Panc1 (cell line): ENCODE results near the gene CDKN1C. TPM values are rescaled to one million over a fixed set of nuclear protein-coding genes. Genes with fewer than 3 reads are reported as not detected.

Experiments
- ATAC-seq: fragments of 200-7000 bp; cut with Tn5 transposase; 2 replicates; pipeline ENCODE4 v1.9.1; 2020; ENCODE audit warnings: mild to moderate bottlenecking, moderate library complexity
- BruUV-seq: library from RNA; stranded (reverse); fragments of 400-500 nt; replicated peaks from 2 replicates; lab custom pipeline; 2021; lab: Mats Ljungman, UMichigan
- CTCF ChIA-PET: fragments of 300-600 bp; sonication (Branson Sonifier 250); formaldehyde crosslinking; loops from one replicate; lab custom pipeline; 2022; ENCODE audit warnings: antibody characterized with exemption; lab: Charles Lee
- POLR2A ChIA-PET: fragments of 300-600 bp; sonication (Branson Sonifier 250); formaldehyde crosslinking; loops from one replicate; lab custom pipeline; 2022; ENCODE audit warnings: antibody characterized with exemption; lab: Charles Lee
- DNase-seq: peaks from one replicate; pipeline ENCODE4 v3.0.0-alpha.2; 2010; ENCODE audit warnings: low read depth, low spot score
- H3K27ac ChIP-seq: 2 replicates; pipeline ENCODE4 v1.5.1; 2011; ENCODE audit warnings: mild to moderate bottlenecking, low read length, inconsistent platforms
- H3K27me3 ChIP-seq: fragments of 200-500 bp; sonication (Bioruptor generic); 2 replicates; pipeline ENCODE4 v1.6.0; 2014; ENCODE audit warnings: low read length, inconsistent platforms; ENCODE audit not compliant: control insufficient read depth, insufficient read depth
- H3K36me3 ChIP-seq: fragments of 200-500 bp; sonication (Bioruptor generic); 2 replicates; pipeline ENCODE4 v1.5.1; 2014; ENCODE audit warnings: inconsistent platforms, mild to moderate bottlenecking, low read length, moderate library complexity; ENCODE audit not compliant: control insufficient read depth, insufficient read depth
- H3K4me1 ChIP-seq: 2 replicates; pipeline ENCODE4 v1.5.1; 2011; ENCODE audit warnings: inconsistent platforms, mild to moderate bottlenecking, low read length, moderate library complexity; ENCODE audit not compliant: control insufficient read depth, insufficient read depth
- H3K4me3 ChIP-seq, 2 experiments: 2 replicates each; pipeline ENCODE4 v1.5.1; 2011 to 2012; ENCODE audit warnings: low read depth in 2 of 2, low read length in 2 of 2, mild to moderate bottlenecking in 2 of 2, inconsistent platforms in 1 of 2, moderate library complexity in 1 of 2
- H3K9me3 ChIP-seq: fragments of 200-500 bp; sonication (Bioruptor generic); 2 replicates; pipeline ENCODE4 v1.5.1; 2014; ENCODE audit warnings: low read depth, mild to moderate bottlenecking, inconsistent platforms, low read length, moderate library complexity; ENCODE audit not compliant: control insufficient read depth, insufficient read depth
- CTCF ChIP-seq: fragments of 450-650 bp; IDR thresholded peaks from 2 replicates; pipeline ENCODE4 v1.5.1; 2017; ENCODE audit warnings: mild to moderate bottlenecking
- POLR2AphosphoS5 ChIP-seq: IDR thresholded peaks from 2 replicates; pipeline ENCODE4 v1.6.1; 2012; ENCODE audit warnings: mild to moderate bottlenecking, low read depth, low read length, moderate library complexity
- REST ChIP-seq, 2 experiments: IDR thresholded peaks; 2 replicates each; pipeline ENCODE4 v1.6.1; 2011 to 2012; ENCODE audit warnings: low read depth in 2 of 2, control low read depth in 1 of 2, low read length in 1 of 2, mild to moderate bottlenecking in 1 of 2, moderate library complexity in 1 of 2; ENCODE audit not compliant: insufficient read depth in 1 of 2
- SIN3A ChIP-seq: IDR thresholded peaks from 2 replicates; pipeline ENCODE4 v1.6.1; 2012; ENCODE audit warnings: low read depth, mild to moderate bottlenecking, low read length, moderate library complexity, borderline replicate concordance; ENCODE audit not compliant: insufficient read depth
- TCF7L2 ChIP-seq: IDR thresholded peaks from 2 replicates; pipeline ENCODE4 v1.6.1; 2011; ENCODE audit warnings: mild to moderate bottlenecking, low read depth, low read length, inconsistent platforms
- in situ Hi-C: cut with HindIII; loops from 2 replicates; pipeline ENCODE4 v1.10.0; 2016; ENCODE audit warnings: low sequenced_read_pairs, low pct_unique_long_range_greater_than_20kb
- intact Hi-C: fragments of 100-400 bp; cut with micrococcal nuclease; formaldehyde crosslinking; loops from one replicate; pipeline ENCODE4 v1.10.0; 2022; ENCODE audit not compliant: unreplicated experiment
- total RNA-seq: library from RNA; stranded (reverse); gene quantifications from one replicate; pipeline ENCODE4 v1.2.1, GENCODE V29; 2021; ENCODE audit not compliant: unreplicated experiment

CDKN1C gene
- total RNA-seq, 1 experiment from 2014 or later: 4.6 TPM

DNA sequence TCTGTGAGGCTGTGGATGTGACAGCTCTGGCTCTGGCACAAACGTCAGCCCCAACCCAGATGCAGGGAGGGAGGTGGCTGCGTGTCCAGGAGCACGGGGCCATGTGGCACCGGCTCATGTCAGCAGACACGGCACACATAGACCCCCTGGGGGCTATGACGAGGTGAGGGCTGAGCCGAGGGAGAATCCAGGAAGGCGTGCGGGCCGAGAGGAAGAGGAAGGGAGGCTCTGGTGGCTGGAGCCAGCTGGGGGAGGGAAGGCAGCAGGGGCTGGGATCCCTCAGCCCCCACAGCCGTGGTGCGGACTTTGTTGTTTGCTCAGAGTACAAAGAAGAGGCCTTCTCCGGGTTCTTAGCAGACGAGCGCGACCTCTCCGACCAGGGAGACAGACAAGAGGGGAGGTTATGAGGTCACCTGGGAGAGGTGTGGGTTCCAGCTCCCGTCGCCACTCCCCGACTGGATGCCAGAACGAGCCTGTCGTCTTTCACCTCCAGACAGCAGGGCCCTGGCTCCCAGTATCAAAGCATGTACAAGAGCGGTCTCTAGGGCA, 46.1 kb downstream of the CDKN1C start:
- no TSS peak for BruUV-seq
- in situ Hi-C loops: no loop called here
- TF ChIP-seq POLR2AphosphoS5: no peak
- TF ChIP-seq REST (IDR thresholded peaks at IDR 0.05; ENCODE audit: insufficient read depth in 1 of 2, low read depth in 2 of 2, low read length in 1 of 2): no peak
- no peak for TF ChIP-seq CTCF
- TF ChIP-seq SIN3A: no peak
- TF ChIP-seq TCF7L2: no peak
- Histone ChIP-seq H3K27me3 (no peaks in the 10 kb centered on the region), H3K27ac (no peak overlapping the region), H3K9me3 (no peaks in the 10 kb centered on the region), H3K4me3 (no peak overlapping the region), H3K36me3 (no peaks in the 10 kb centered on the region), H3K4me1 (peaks cover 5% of the 10 kb centered on the region)
- intact Hi-C loops: no loop called here
- DNase-seq (no peak), ATAC-seq (no peak)
- POLR2A ChIA-PET: no interaction called here
- CTCF ChIA-PET: no interaction called here

DNA sequence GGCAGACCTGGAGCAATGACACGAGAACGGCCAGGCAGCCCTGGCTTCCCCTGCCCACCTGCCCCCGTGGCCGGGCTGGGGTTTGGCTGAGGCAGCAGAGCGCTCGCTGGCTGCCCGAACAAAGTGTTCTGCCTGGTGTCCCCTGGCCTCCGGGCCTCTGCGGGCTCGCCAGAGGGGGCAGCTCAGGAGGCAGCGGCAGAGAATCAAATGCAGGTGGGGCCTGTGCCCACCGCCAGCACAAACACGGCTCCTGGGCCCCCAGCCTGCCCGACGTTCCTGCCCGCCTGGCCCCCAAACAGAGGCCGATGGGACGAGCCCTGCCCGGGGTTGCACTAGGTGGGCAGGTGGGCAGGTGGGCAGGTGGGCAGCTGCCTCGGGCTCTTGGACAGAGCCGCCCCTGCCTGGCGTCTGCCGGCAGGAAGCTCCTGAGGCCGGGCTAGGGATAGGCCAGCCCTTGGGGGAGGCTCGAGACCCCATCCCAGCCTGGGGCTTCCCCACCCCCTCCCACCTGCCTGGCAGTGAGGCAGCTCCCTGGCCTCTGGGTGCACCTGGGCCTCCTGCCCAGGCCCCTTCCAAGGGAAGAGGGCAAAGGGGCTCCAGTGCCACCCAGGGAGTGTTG, 46.8 kb downstream of the CDKN1C start:
- DNase-seq: no peak
- BruUV-seq: no TSS peak
- intact Hi-C loops (no loop called here), in situ Hi-C loops (no loop called here)
- Histone ChIP-seq H3K27ac (no peak overlapping the region), H3K9me3 (no peaks in the 10 kb centered on the region), H3K4me1 (peaks cover 5% of the 10 kb centered on the region), H3K27me3 (no peaks in the 10 kb centered on the region), H3K36me3 (no peaks in the 10 kb centered on the region), H3K4me3 (no peak overlapping the region)
- ATAC-seq: no peak
- TF ChIP-seq REST (IDR thresholded peaks at IDR 0.05; ENCODE audit: insufficient read depth in 1 of 2, low read depth in 2 of 2, low read length in 1 of 2): no peak
- TF ChIP-seq TCF7L2: no peak
- no peak for TF ChIP-seq SIN3A
- no peak for TF ChIP-seq CTCF
- TF ChIP-seq POLR2AphosphoS5: no peak
- POLR2A ChIA-PET: no interaction called here
- CTCF ChIA-PET: no interaction called here
